ENCODE results near the gene DMGDH.

- TF ChIP-seq MAX (IDR thresholded peaks at IDR 0.05; ENCODE audit: low read depth, low read length) (no peak), SMC3 (IDR thresholded peaks at IDR 0.05; ENCODE audit: borderline replicate concordance, low read length) (no peak), POLR2A (IDR thresholded peaks at IDR 0.05; ENCODE audit: low read depth, low read length) (no peak)
These were observed 12.6 kb downstream of the DMGDH start for GRCh38 chr5:79056847-79057246.

Measured in GM12878 (cell line).